Esophagus muscularis mucosa (tissue), 4 donors: Measurements from ENCODE around the gene ATF3. TPM values are rescaled to one million over a fixed set of nuclear protein-coding genes. Genes with fewer than 3 reads are reported as not detected.

Experiments
- DNase-seq: peaks from one replicate; pipeline ENCODE4 v3.0.0-alpha.2; 2017; ENCODE audit errors: extremely low spot score
- H3K27ac ChIP-seq, 4 donors: fragments of 200-600 bp; sonication (generic); replicated peaks in 1 of 4; 1 replicate in 3 of 4; 2 replicates in 1 of 4; pipeline ENCODE4 v1.5.1; 2016 to 2019; ENCODE audit warnings: mild to moderate bottlenecking in 1 of 4
- H3K27me3 ChIP-seq, 4 donors: fragments of 200-600 bp; sonication (generic); one replicate each; pipeline versions ENCODE4 v1.5.1 to v1.6.0; 2016 to 2019
- H3K36me3 ChIP-seq, 4 donors: fragments of 200-600 bp; sonication (generic); one replicate each; pipeline ENCODE4 v1.5.1; 2016 to 2019
- H3K4me1 ChIP-seq, 4 donors: fragments of 200-600 bp; sonication (generic); one replicate each; pipeline ENCODE4 v1.5.1; 2016 to 2019
- H3K4me3 ChIP-seq, 4 donors: fragments of 200-600 bp; sonication (generic); 1 replicate in 2 of 4; 2 replicates in 2 of 4; pipeline ENCODE4 v1.5.1; 2016 to 2019; ENCODE audit warnings: mild to moderate bottlenecking in 4 of 4, moderate library complexity in 1 of 4
- H3K9me3 ChIP-seq, 4 donors: fragments of 200-600 bp; sonication (generic); 1 replicate in 3 of 4; 2 replicates in 1 of 4; pipeline ENCODE4 v1.5.1; 2016 to 2019
- EP300 ChIP-seq: sonication (generic); formaldehyde crosslinking; IDR thresholded peaks from one replicate; pipeline ENCODE4 v1.6.1; 2017; ENCODE audit warnings: antibody characterized with exemption
- POLR2A ChIP-seq: fragments of 450-650 bp; IDR thresholded peaks from one replicate; pipeline ENCODE4 v1.6.1; 2017; ENCODE audit warnings: antibody characterized with exemption, moderate library complexity, mild to moderate bottlenecking, low read depth
- POLR2AphosphoS5 ChIP-seq, 2 donors: sonication (generic); formaldehyde crosslinking; IDR thresholded peaks; one replicate each; pipeline ENCODE4 v1.6.1; 2017; ENCODE audit warnings: antibody characterized with exemption in 2 of 2
- WGBS: methylation state at CpG from one replicate; pipeline ENCODE4 v1.1.5; 2018; 5-methylcytosine and 5-hydroxymethylcytosine counted together
- intact Hi-C: fragments of 100-400 bp; cut with DNase I; formaldehyde crosslinking; loops from one replicate; pipeline ENCODE4 v1.15.1; 2023
- total RNA-seq, 4 donors: library from RNA; depleted of rRNA; stranded (reverse); fragments of >200 nt; gene quantifications; one replicate each; pipeline versions ENCODE4 v1.1.0 to v1.2.1, GENCODE V29; 2016
- TF ChIP-seq, protein P1 (sequence below), 3 experiments: fragments of 200-600 bp in 2 of 3; fragments of 450-650 bp in 1 of 3; sonication (generic) in 2 of 3; IDR thresholded peaks; one replicate each; pipeline ENCODE4 v1.5.1; 2017 to 2019; ENCODE audit warnings: antibody characterized with exemption in 3 of 3, mild to moderate bottlenecking in 2 of 3, moderate library complexity in 1 of 3

The ATF3 gene
- total RNA-seq, 4 donors from 2014 or later = 2.9 to 29.7 (median 3.7) TPM

DNA sequence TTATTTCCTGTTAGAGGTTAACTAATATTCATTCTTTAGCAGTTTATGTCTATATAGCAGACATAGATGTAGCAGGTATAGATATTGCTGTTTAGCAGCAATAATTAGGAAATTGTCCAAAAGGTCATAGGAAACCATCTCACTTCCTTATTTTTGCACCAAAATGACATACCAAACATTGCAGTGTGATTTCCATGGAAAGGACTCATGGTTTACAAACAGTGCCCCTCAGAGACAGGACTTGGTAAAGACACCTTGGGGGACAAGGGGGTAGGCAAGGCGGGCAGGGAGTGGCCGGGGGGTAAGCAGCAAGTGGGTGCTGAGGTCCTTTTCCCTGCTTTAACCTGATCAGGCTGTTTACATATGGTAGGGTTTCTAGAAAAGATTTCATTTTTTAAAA is 60.5 kb downstream of the ATF3 start:
- TF ChIP-seq, protein P1, sequence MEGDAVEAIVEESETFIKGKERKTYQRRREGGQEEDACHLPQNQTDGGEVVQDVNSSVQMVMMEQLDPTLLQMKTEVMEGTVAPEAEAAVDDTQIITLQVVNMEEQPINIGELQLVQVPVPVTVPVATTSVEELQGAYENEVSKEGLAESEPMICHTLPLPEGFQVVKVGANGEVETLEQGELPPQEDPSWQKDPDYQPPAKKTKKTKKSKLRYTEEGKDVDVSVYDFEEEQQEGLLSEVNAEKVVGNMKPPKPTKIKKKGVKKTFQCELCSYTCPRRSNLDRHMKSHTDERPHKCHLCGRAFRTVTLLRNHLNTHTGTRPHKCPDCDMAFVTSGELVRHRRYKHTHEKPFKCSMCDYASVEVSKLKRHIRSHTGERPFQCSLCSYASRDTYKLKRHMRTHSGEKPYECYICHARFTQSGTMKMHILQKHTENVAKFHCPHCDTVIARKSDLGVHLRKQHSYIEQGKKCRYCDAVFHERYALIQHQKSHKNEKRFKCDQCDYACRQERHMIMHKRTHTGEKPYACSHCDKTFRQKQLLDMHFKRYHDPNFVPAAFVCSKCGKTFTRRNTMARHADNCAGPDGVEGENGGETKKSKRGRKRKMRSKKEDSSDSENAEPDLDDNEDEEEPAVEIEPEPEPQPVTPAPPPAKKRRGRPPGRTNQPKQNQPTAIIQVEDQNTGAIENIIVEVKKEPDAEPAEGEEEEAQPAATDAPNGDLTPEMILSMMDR (IDR thresholded peaks at IDR 0.05) = peak in 1 of 3 experiments; percentile 14
- no peak for TF ChIP-seq POLR2AphosphoS5 (IDR thresholded peaks at IDR 0.05)
- WGBS = 84% methylated on average over 2 of the region's 2 CpGs
- DNase-seq = no peak
- intact Hi-C loops = loop anchor here (5.0 kb wide), 1 partner anchor 113 kb away; no protein-coding TSS in a partner anchor
- H3K9me3 ChIP-seq = no peaks in the 10 kb centered on the region
- H3K4me3 ChIP-seq = no peak overlapping the region
- H3K27me3 ChIP-seq = no peaks in the 10 kb centered on the region
- peaks cover 28 to 46% (median 41%) of the 10 kb centered on the region in 4 donors for H3K4me1 ChIP-seq
- H3K36me3 ChIP-seq = no peaks in the 10 kb centered on the region
- H3K27ac ChIP-seq = no peak overlapping the region

DNA sequence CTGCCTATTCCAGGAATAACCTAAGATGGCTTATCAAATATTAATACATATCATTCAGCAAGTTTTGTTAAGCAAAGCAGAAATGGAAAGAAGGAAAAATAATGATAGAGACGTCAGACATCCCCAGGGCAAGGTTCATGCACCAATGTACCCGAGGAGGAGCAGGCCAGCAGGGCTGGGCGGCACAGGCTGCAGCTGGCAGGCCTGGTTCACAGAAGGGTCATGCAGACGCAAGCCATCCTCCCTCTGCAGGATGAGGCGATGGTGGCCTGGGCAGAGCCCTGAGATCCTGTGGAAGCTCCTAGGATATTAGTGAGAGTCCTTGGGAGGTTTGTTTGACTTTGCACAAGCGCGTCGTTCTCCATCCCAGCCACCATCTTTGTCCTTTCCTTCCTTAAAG is 61.0 kb downstream of the ATF3 start:
- Histone ChIP-seq H3K9me3 (no peaks in the 10 kb centered on the region), H3K27me3 (no peaks in the 10 kb centered on the region), H3K27ac (no peak overlapping the region), H3K4me1 (peaks cover 28 to 46% (median 41%) of the 10 kb centered on the region in 4 donors), H3K4me3 (no peak overlapping the region), H3K36me3 (no peaks in the 10 kb centered on the region)
- WGBS = 85% methylated on average over 8 of the region's 8 CpGs
- TF ChIP-seq, protein P1 (IDR thresholded peaks at IDR 0.05) = no peak
- TF ChIP-seq EP300 = no peak
- TF ChIP-seq POLR2A = no peak
- no peak for TF ChIP-seq POLR2AphosphoS5 (IDR thresholded peaks at IDR 0.05)
- intact Hi-C loops = loop anchor here (5.0 kb wide), 1 partner anchor 113 kb away; no protein-coding TSS in a partner anchor
- DNase-seq = no peak

DNA sequence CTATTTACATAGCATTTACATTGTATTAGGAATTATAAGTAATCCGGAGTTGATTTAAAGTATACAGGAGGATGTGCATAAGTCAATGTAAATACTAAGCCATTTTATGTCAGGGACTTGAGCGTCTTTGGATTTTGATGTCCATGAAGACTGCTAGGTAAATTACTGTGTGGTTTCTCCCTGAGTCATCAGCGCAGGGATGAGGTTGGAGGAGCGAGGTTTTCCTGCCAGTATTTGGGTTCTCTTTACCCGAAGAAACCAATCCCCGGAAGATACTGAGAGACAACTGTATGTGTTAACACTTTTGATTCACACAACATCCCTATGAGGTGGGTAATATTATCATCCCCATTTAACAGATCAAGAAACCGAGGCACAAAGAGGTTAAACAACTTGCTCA is 61.7 kb downstream of the ATF3 start:
- no peak overlapping the region for H3K27ac ChIP-seq
- H3K9me3 ChIP-seq = no peaks in the 10 kb centered on the region
- peaks cover 28 to 46% (median 37%) of the 10 kb centered on the region in 4 donors for H3K4me1 ChIP-seq
- H3K27me3 ChIP-seq = no peaks in the 10 kb centered on the region
- intact Hi-C loops = no loop called here
- TF ChIP-seq EP300 = no peak
- no peak for TF ChIP-seq POLR2A
- no peak for TF ChIP-seq POLR2AphosphoS5 (IDR thresholded peaks at IDR 0.05)
- TF ChIP-seq, protein P1 (IDR thresholded peaks at IDR 0.05) = no peak
- no peak overlapping the region for H3K4me3 ChIP-seq
- 96% methylated on average over 7 of the region's 7 CpGs for WGBS
- no peak for DNase-seq
- no peaks in the 10 kb centered on the region for H3K36me3 ChIP-seq

Other genes with a start within 250 kb of the ATF3 start
- gene PACC1, start 193.9 kb upstream of the ATF3 start, total RNA-seq = 1 to 10 TPM; 2.2 to 5.0 (median 3.7) TPM
- 10 to 100 TPM; 67.9 to 99.3 (median 91.7) TPM for gene NENF, start 175.8 kb upstream of the ATF3 start, total RNA-seq
- gene BATF3, start 91.1 kb downstream of the ATF3 start, total RNA-seq = 1 to 10 TPM; 2.1 to 8.1 (median 5.9) TPM
- gene NSL1, start 183.0 kb downstream of the ATF3 start, total RNA-seq = 10 to 100 TPM; 20.0 to 42.0 (median 30.8) TPM
- gene TATDN3, start 183.1 kb downstream of the ATF3 start, total RNA-seq = 10 to 100 TPM in 3 of 4 donors, 1 to 10 TPM in 1; 9.9 to 14.1 (median 12.6) TPM
- not detected for gene SPATA45, start 238.9 kb downstream of the ATF3 start, total RNA-seq
- gene FLVCR1, start 249.5 kb downstream of the ATF3 start, total RNA-seq = 1 to 10 TPM; 3.1 to 4.3 (median 3.7) TPM